MCF 10A (cell line): Measurements from ENCODE around the gene SLC9A5. TPM values are rescaled to one million over a fixed set of nuclear protein-coding genes. Genes with fewer than 3 reads are reported as not detected.

ENCODE experiments used
- BruUV-seq: library from RNA; stranded (reverse); fragments of 400-500 nt; replicated peaks from 2 replicates; lab custom pipeline; 2021; lab: Mats Ljungman, UMichigan
- CTCF ChIA-PET: fragments of 300-600 bp; sonication (Branson Sonifier 250); formaldehyde crosslinking; extraction: SDS; loops from one replicate; lab custom pipeline; 2021; ENCODE audit warnings: antibody characterized with exemption, inconsistent platforms; lab: Yijun Ruan, JAX
- POLR2A ChIA-PET: fragments of 300-600, 350-650 bp; sonication (Branson Sonifier 250); formaldehyde crosslinking; extraction: SDS; loops from one replicate; lab custom pipeline; 2020; ENCODE audit warnings: antibody characterized with exemption, inconsistent platforms; lab: Yijun Ruan, JAX
- DNase-seq: peaks from one replicate; pipeline ENCODE4 v3.0.0-alpha.2; 2018; ENCODE audit not compliant: unreplicated experiment
- H3K27ac Mint-ChIP-seq: one replicate; pipeline ENCODE4 v1.8.0; 2022; ENCODE audit warnings: mild to moderate bottlenecking, low read depth, mixed read lengths; ENCODE audit not compliant: unreplicated experiment
- H3K27me3 Mint-ChIP-seq: one replicate; pipeline ENCODE4 v1.8.0; 2022; ENCODE audit warnings: mixed read lengths; ENCODE audit not compliant: insufficient read depth, unreplicated experiment
- H3K36me3 Mint-ChIP-seq: one replicate; pipeline ENCODE4 v1.8.0; 2022; ENCODE audit warnings: mild to moderate bottlenecking, moderate library complexity, mixed read lengths; ENCODE audit not compliant: insufficient read depth, unreplicated experiment
- H3K4me1 Mint-ChIP-seq: one replicate; pipeline ENCODE4 v1.8.0; 2022; ENCODE audit warnings: mixed read lengths; ENCODE audit not compliant: insufficient read depth, unreplicated experiment
- H3K4me3 Mint-ChIP-seq: one replicate; pipeline ENCODE4 v1.8.0; 2022; ENCODE audit warnings: mild to moderate bottlenecking, moderate library complexity, mixed read lengths; ENCODE audit not compliant: unreplicated experiment
- H3K9me3 Mint-ChIP-seq: one replicate; pipeline ENCODE4 v1.8.0; 2022; ENCODE audit warnings: mixed read lengths; ENCODE audit not compliant: unreplicated experiment
- CTCF ChIP-seq: fragments of 200-600 bp; IDR thresholded peaks from one replicate; pipeline ENCODE4 v1.8.0; 2022; ENCODE audit warnings: antibody characterized with exemption, mild to moderate bottlenecking; ENCODE audit not compliant: unreplicated experiment
- intact Hi-C: fragments of 100-400 bp; cut with micrococcal nuclease; formaldehyde crosslinking; loops from 2 replicates; pipeline ENCODE4 v1.14.1; 2022
- total RNA-seq: library from RNA; stranded (reverse); gene quantifications from 2 replicates; pipeline ENCODE4 v1.2.3, GENCODE V29; 2022

Gene SLC9A5
- total RNA-seq, 1 experiment from 2014 or later: 0.40 TPM

DNA sequence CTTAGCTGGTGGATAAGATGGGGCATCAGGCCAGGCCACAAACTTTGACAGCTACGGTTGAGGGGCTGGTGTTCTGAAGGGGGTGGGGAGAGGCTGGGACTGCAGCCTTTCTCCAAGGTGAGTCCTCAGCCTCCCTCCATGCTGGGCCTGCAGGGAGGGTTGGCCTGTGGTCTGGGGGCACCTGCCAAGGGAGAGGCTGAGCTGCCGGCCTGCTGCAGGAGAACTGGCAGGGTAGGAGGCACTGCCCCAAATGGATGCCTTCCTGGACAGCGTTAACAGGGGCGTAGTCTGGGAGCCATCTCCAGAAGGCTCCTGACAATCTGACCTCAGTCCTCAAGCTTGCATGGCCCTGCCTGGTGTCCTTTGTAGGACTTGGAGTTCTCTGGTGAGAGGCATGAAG is 44.7 kb upstream of the SLC9A5 start:
- no peaks in the 10 kb centered on the region for H3K9me3 Mint-ChIP-seq
- TF ChIP-seq CTCF: no peak
- DNase-seq: no peak
- no peak overlapping the region for H3K4me3 Mint-ChIP-seq
- ChIA-PET POLR2A (interaction anchor here (0.6 to 1.4 kb wide), 2 partner anchors 28 to 43 kb away, joined by 3 to 4 read pairs; partner anchors contain the start of gene FHOD1), CTCF (interaction anchor here (1.2 kb wide), 1 partner anchor 43 kb away, joined by 6 read pairs; the partner anchor contains the start of gene FHOD1)
- H3K27ac Mint-ChIP-seq: no peak overlapping the region
- peaks cover 32% of the 10 kb centered on the region for H3K4me1 Mint-ChIP-seq
- H3K36me3 Mint-ChIP-seq: peaks cover 33% of the 10 kb centered on the region
- intact Hi-C loops: no loop called here
- no peaks in the 10 kb centered on the region for H3K27me3 Mint-ChIP-seq
- BruUV-seq: no TSS peak

DNA sequence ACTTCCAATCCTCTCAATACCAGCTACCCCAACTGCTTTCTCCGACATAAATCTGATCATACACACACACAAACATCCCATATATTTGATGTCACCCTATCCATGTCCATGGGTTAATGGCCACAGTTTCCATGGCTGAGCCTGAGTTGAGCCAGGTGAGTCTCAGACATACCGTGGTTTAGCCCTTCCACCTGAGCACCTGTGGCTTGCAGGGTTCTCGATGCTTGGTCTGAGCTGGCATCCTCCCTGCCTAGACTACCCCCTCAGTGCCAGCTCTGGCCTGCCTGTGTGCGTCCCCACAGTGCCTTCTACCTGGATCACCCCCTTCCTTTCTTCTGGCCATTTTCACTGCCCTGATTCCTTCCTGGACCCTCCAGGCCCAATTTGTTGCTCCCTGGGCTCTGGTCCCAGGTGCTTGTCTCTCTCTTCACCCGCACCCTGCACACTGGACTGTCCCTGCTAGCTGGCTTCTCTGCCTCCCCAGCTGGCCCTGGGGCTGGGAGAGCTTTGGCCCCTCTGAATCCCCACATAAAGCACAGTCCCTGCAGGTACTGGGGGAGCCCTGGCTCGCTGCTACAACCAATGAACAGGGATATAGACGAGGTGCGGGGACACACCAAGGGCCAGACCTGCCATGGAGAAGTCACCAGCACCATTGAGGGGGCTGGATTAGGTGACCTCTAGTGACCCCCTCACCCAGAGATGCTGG is 42.5 kb upstream of the SLC9A5 start:
- Mint-ChIP-seq H3K27ac (peak overlapping the region; percentile 66), H3K9me3 (no peaks in the 10 kb centered on the region), H3K4me3 (peak overlapping the region; percentile 47), H3K36me3 (peaks cover 27% of the 10 kb centered on the region), H3K4me1 (peaks cover 28% of the 10 kb centered on the region), H3K27me3 (no peaks in the 10 kb centered on the region)
- intact Hi-C loops: no loop called here
- ChIA-PET POLR2A (interaction anchor here (0.7 to 9.4 kb wide), 13 partner anchors 8 to 176 kb away, joined by 3 to 87 read pairs (median 5); partner anchors contain the start of genes ELMO3, FHOD1, MATCAP1 and NOL3), CTCF (interaction anchor here (1.0 to 4.4 kb wide), 5 partner anchors 8 to 311 kb away, joined by 3 to 29 read pairs (median 4); partner anchors contain the start of genes ELMO3 and TMEM208)
- TF ChIP-seq CTCF: no peak
- no peak for DNase-seq
- no TSS peak for BruUV-seq

DNA sequence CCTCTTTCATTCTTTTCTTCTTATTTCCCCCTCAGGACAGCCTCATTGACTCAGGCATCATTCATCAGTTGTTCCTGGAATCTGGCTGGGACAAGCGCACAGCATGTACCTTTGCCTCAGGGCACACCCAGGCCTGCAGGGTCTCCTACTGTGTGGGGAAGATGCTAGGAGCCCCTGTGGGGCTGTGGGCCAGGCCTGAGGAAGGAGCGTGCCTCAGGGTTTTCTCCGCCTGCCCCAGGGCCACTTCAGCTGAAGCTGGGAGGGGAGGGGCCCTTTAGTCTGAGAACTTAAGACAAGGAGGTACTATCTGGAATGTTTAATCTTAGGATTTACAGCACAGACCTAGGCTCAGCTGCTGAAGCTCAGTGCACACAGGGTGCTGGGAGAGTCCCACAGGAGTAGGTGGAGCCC is 41.9 kb upstream of the SLC9A5 start:
- Mint-ChIP-seq H3K36me3 (peaks cover 27% of the 10 kb centered on the region), H3K9me3 (no peaks in the 10 kb centered on the region), H3K27ac (peak overlapping the region; percentile 66), H3K4me1 (peaks cover 28% of the 10 kb centered on the region), H3K27me3 (no peaks in the 10 kb centered on the region), H3K4me3 (peak overlapping the region; percentile 47)
- intact Hi-C loops: no loop called here
- BruUV-seq: no TSS peak
- peak; percentile 59 for DNase-seq
- POLR2A ChIA-PET: interaction anchor here (0.7 to 9.4 kb wide), 16 partner anchors 8 to 253 kb away, joined by 3 to 87 read pairs (median 5); partner anchors contain the start of genes ELMO3, FBXL8, FHOD1 and MATCAP1
- TF ChIP-seq CTCF: no peak
- CTCF ChIA-PET: interaction anchor here (0.7 to 4.4 kb wide), 5 partner anchors 9 to 311 kb away, joined by 3 to 29 read pairs (median 3); partner anchors contain the start of gene ELMO3
